ENCODE results near the gene NHLRC2.
"Not testable (repeated sequence)": the region's sequence is repeated elsewhere in the genome, so short reads cannot be mapped to it uniquely, and the experiment has no call there.

Gene NHLRC2

DNA sequence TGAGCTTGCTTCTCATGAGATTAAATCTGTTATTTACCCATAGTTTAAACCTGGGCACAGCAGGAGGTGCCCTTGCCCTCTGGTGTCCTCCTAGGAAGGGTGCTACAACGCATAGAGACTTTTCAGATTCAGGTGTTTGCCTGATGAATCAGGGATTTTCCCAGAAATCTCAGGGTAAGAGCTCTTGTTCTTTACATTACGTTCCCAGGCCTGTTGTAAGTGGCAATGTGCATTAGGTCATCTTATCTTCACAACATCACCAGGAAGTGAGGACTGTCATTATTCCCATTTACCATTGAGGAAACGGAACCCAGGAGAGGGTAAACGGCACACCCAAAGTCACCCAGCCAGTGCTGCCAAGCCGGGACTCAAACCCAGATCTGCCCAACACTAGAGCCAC lies 73.0 kb downstream of the NHLRC2 start:
- no peaks in the 10 kb centered on the region for H3K4me1 ChIP-seq (ENCODE audit: control insufficient read depth, insufficient read depth, low read length)
- H3K36me3 ChIP-seq (ENCODE audit: insufficient read depth, low read length), result no peaks in the 10 kb centered on the region
- H3K4me2 ChIP-seq (ENCODE audit: low read length), result no peak overlapping the region
- no peaks in the 10 kb centered on the region for H3K27me3 ChIP-seq (ENCODE audit: control insufficient read depth, insufficient read depth, low read length)
- H3K4me3 ChIP-seq (ENCODE audit: low read length), result no peak overlapping the region
- no peaks in the 10 kb centered on the region for H3K9me3 ChIP-seq (replicated peaks; ENCODE audit: low read length)
- no peak overlapping the region for H3K9ac ChIP-seq (ENCODE audit: low read depth, low read length)

GRCh38 chr10:113928830-113929229 lies 74.4 kb downstream of the NHLRC2 start:
- no peaks in the 10 kb centered on the region for H3K36me3 ChIP-seq (ENCODE audit: insufficient read depth, low read length)
- H3K9me3 ChIP-seq (replicated peaks; ENCODE audit: low read length), result no peaks in the 10 kb centered on the region
- no peaks in the 10 kb centered on the region for H3K27me3 ChIP-seq (ENCODE audit: control insufficient read depth, insufficient read depth, low read length)
- no peak overlapping the region for H3K4me3 ChIP-seq (ENCODE audit: low read length)
- H3K4me1 ChIP-seq (ENCODE audit: control insufficient read depth, insufficient read depth, low read length), result no peaks in the 10 kb centered on the region
- H3K4me2 ChIP-seq (ENCODE audit: low read length), result no peak overlapping the region
- H3K9ac ChIP-seq (ENCODE audit: low read depth, low read length), result no peak overlapping the region

GRCh38 chr10:113929522-113929921 lies 75.1 kb downstream of the NHLRC2 start:
- H3K4me3 ChIP-seq (ENCODE audit: low read length), result no peak overlapping the region
- H3K4me2 ChIP-seq (ENCODE audit: low read length), result no peak overlapping the region
- H3K27me3 ChIP-seq (ENCODE audit: control insufficient read depth, insufficient read depth, low read length), result no peaks in the 10 kb centered on the region
- no peak overlapping the region for H3K9ac ChIP-seq (ENCODE audit: low read depth, low read length)
- H3K9me3 ChIP-seq (replicated peaks; ENCODE audit: low read length), result no peaks in the 10 kb centered on the region
- no peaks in the 10 kb centered on the region for H3K36me3 ChIP-seq (ENCODE audit: insufficient read depth, low read length)
- no peaks in the 10 kb centered on the region for H3K4me1 ChIP-seq (ENCODE audit: control insufficient read depth, insufficient read depth, low read length)

GRCh38 chr10:113930482-113931057 lies 76.1 kb downstream of the NHLRC2 start:
- Histone ChIP-seq H3K27me3 (ENCODE audit: control insufficient read depth, insufficient read depth, low read length) (no peaks in the 10 kb centered on the region), H3K36me3 (ENCODE audit: insufficient read depth, low read length) (no peaks in the 10 kb centered on the region), H3K9ac (ENCODE audit: low read depth, low read length) (no peak overlapping the region), H3K4me3 (ENCODE audit: low read length) (no peak overlapping the region), H3K4me1 (ENCODE audit: control insufficient read depth, insufficient read depth, low read length) (no peaks in the 10 kb centered on the region), H3K4me2 (ENCODE audit: low read length) (no peak overlapping the region), H3K9me3 (replicated peaks; ENCODE audit: low read length) (no peaks in the 10 kb centered on the region)

- no peak overlapping the region for H3K9ac ChIP-seq (ENCODE audit: low read depth, low read length)
- no peak overlapping the region for H3K4me2 ChIP-seq (ENCODE audit: low read length)
- H3K9me3 ChIP-seq (replicated peaks; ENCODE audit: low read length), result no peaks in the 10 kb centered on the region
- no peaks in the 10 kb centered on the region for H3K4me1 ChIP-seq (ENCODE audit: control insufficient read depth, insufficient read depth, low read length)
- H3K36me3 ChIP-seq (ENCODE audit: insufficient read depth, low read length), result no peaks in the 10 kb centered on the region
- no peak overlapping the region for H3K4me3 ChIP-seq (ENCODE audit: low read length)
- H3K27me3 ChIP-seq (ENCODE audit: control insufficient read depth, insufficient read depth, low read length), result no peaks in the 10 kb centered on the region
Measured at GRCh38 chr10:113932854-113933253, 78.4 kb downstream of the NHLRC2 start.

GRCh38 chr10:113933894-113934532 lies 79.6 kb downstream of the NHLRC2 start:
- H3K36me3 ChIP-seq (ENCODE audit: insufficient read depth, low read length), result no peaks in the 10 kb centered on the region

GRCh38 chr10:113937258-113937657 lies 82.8 kb downstream of the NHLRC2 start:
- no peak overlapping the region for H3K4me3 ChIP-seq (ENCODE audit: low read length)
- H3K4me2 ChIP-seq (ENCODE audit: low read length), result no peak overlapping the region
- no peaks in the 10 kb centered on the region for H3K27me3 ChIP-seq (ENCODE audit: control insufficient read depth, insufficient read depth, low read length)
- no peak overlapping the region for H3K9ac ChIP-seq (ENCODE audit: low read depth, low read length)
- no peaks in the 10 kb centered on the region for H3K9me3 ChIP-seq (replicated peaks; ENCODE audit: low read length)
- H3K36me3 ChIP-seq (ENCODE audit: insufficient read depth, low read length), result no peaks in the 10 kb centered on the region
- H3K4me1 ChIP-seq (ENCODE audit: control insufficient read depth, insufficient read depth, low read length), result no peaks in the 10 kb centered on the region

More at GRCh38 chr10:113933894-113934532, 79.6 kb downstream of the NHLRC2 start:
- Histone ChIP-seq H3K9me3 (replicated peaks; ENCODE audit: low read length) (no peaks in the 10 kb centered on the region), H3K4me1 (ENCODE audit: control insufficient read depth, insufficient read depth, low read length) (no peaks in the 10 kb centered on the region), H3K27me3 (ENCODE audit: control insufficient read depth, insufficient read depth, low read length) (no peaks in the 10 kb centered on the region), H3K4me3 (ENCODE audit: low read length) (no peak overlapping the region), H3K4me2 (ENCODE audit: low read length) (no peak overlapping the region), H3K9ac (ENCODE audit: low read depth, low read length) (no peak overlapping the region)

- no peaks in the 10 kb centered on the region for H3K27me3 ChIP-seq (ENCODE audit: control insufficient read depth, insufficient read depth, low read length)
- H3K36me3 ChIP-seq (ENCODE audit: insufficient read depth, low read length), result no peaks in the 10 kb centered on the region
- no peak overlapping the region for H3K4me2 ChIP-seq (ENCODE audit: low read length)
- H3K4me1 ChIP-seq (ENCODE audit: control insufficient read depth, insufficient read depth, low read length), result no peaks in the 10 kb centered on the region
- no peak overlapping the region for H3K9ac ChIP-seq (ENCODE audit: low read depth, low read length)
- H3K9me3 ChIP-seq (replicated peaks; ENCODE audit: low read length), result no peaks in the 10 kb centered on the region
- no peak overlapping the region for H3K4me3 ChIP-seq (ENCODE audit: low read length)
Measured at GRCh38 chr10:113937756-113938155, 83.3 kb downstream of the NHLRC2 start.

DNA sequence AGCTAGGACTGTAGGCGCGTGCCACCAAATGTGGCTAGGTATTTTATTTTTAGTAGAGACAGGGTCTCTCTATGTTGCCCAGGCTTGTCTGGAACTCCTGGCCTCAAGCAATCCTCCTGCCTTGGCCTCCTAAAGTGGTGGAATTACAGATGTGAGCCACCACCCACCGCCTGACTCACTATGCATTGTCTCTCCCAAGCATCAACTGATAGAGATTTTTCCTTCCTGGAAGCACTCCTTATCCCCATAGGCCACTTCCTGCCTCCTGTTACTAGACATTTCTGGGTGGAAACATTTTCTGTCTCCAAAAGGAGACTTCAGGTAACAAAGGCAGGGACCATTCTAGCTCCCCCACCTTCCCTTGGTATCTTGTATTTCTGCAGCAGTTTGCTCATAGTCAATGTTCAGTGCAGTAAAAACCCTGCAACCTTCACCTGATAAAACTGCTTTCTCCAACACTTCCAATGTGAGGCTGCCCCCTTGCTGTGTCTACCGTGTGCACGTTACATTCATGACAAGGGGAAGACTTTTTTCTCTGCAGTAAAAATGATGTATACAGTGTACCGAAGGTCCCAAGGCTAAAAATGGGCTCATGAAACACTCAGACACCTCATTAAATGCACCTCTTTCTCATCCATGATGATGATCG lies 84.9 kb downstream of the NHLRC2 start:
- no peaks in the 10 kb centered on the region for H3K27me3 ChIP-seq (ENCODE audit: control insufficient read depth, insufficient read depth, low read length)
- no peaks in the 10 kb centered on the region for H3K4me1 ChIP-seq (ENCODE audit: control insufficient read depth, insufficient read depth, low read length)
- no peak overlapping the region for H3K9ac ChIP-seq (ENCODE audit: low read depth, low read length)
- no peaks in the 10 kb centered on the region for H3K36me3 ChIP-seq (ENCODE audit: insufficient read depth, low read length)
- H3K4me2 ChIP-seq (ENCODE audit: low read length), result no peak overlapping the region
- H3K4me3 ChIP-seq (ENCODE audit: low read length), result no peak overlapping the region
- no peaks in the 10 kb centered on the region for H3K9me3 ChIP-seq (replicated peaks; ENCODE audit: low read length)

GRCh38 chr10:113941140-113941539 lies 86.7 kb downstream of the NHLRC2 start:
- peaks cover 14% of the 10 kb centered on the region for H3K4me1 ChIP-seq (ENCODE audit: control insufficient read depth, insufficient read depth, low read length)
- no peak overlapping the region for H3K4me3 ChIP-seq (ENCODE audit: low read length)
- no peaks in the 10 kb centered on the region for H3K36me3 ChIP-seq (ENCODE audit: insufficient read depth, low read length)
- no peak overlapping the region for H3K9ac ChIP-seq (ENCODE audit: low read depth, low read length)
- H3K9me3 ChIP-seq (replicated peaks; ENCODE audit: low read length), result no peaks in the 10 kb centered on the region
- no peak overlapping the region for H3K4me2 ChIP-seq (ENCODE audit: low read length)
- no peaks in the 10 kb centered on the region for H3K27me3 ChIP-seq (ENCODE audit: control insufficient read depth, insufficient read depth, low read length)

DNA sequence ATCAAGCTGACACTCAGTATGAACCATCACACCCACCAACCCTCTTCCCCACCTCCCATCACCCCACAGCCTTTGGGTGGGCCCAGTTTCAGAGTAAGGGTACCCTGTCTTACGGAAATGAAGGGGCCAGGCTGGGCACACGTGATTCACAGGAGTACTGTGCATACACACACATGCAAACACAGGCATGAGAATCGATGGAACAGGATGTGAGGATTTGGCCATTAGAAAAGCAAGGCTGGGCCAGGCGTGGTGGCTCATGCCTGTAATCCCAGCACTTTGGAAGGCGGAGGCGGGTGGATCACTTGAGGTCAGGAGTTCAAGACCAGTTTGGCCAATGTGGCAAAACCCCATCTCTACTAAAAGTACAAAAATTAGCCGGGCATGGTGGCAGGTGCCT lies 88.7 kb downstream of the NHLRC2 start:
- H3K36me3 ChIP-seq (ENCODE audit: insufficient read depth, low read length); H3K27me3 ChIP-seq (ENCODE audit: control insufficient read depth, insufficient read depth, low read length); H3K4me3 ChIP-seq (ENCODE audit: low read length); H3K9ac ChIP-seq (ENCODE audit: low read depth, low read length); H3K9me3 ChIP-seq (replicated peaks; ENCODE audit: low read length); H3K4me2 ChIP-seq (ENCODE audit: low read length): not testable (repeated sequence)
- H3K4me1 ChIP-seq (ENCODE audit: control insufficient read depth, insufficient read depth, low read length), result peaks cover 20% of the 10 kb centered on the region

All from skeletal muscle satellite cell (primary cell).